Nephron progenitor cell (in vitro differentiated cells): Measurements from ENCODE around the gene TSSK3.

Source experiments
- DNase-seq: peaks from one replicate; pipeline ENCODE4 v3.0.0; 2021
- H3K27ac Mint-ChIP-seq: 2 replicates; pipeline ENCODE4 v1.8.0; 2021; ENCODE audit warnings: mild to moderate bottlenecking, moderate library complexity, mixed read lengths
- H3K27me3 Mint-ChIP-seq: 2 replicates; pipeline ENCODE4 v1.8.0; 2021; ENCODE audit warnings: mild to moderate bottlenecking, low read depth, mixed read lengths; ENCODE audit not compliant: poor library complexity
- H3K36me3 Mint-ChIP-seq: 2 replicates; pipeline ENCODE4 v1.8.0; 2021; ENCODE audit warnings: low read depth, mixed read lengths
- H3K4me1 Mint-ChIP-seq: 2 replicates; pipeline ENCODE4 v1.8.0; 2021; ENCODE audit warnings: mixed read lengths
- H3K4me3 Mint-ChIP-seq: 2 replicates; pipeline ENCODE4 v1.8.0; 2021; ENCODE audit warnings: mild to moderate bottlenecking, moderate library complexity, mixed read lengths
- H3K9me3 Mint-ChIP-seq: 2 replicates; pipeline ENCODE4 v1.8.0; 2021; ENCODE audit warnings: mild to moderate bottlenecking, moderate library complexity, mixed read lengths
- CTCF ChIP-seq: fragments of 200-600 bp; sonication (generic); IDR thresholded peaks from 2 replicates; pipeline ENCODE4 v1.5.0; 2021; ENCODE audit warnings: antibody characterized with exemption

Gene TSSK3

GRCh38 chr1:32413507-32414185 is 51.3 kb downstream of the TSSK3 start:
- peaks cover 24% of the 10 kb centered on the region for H3K36me3 Mint-ChIP-seq
- TF ChIP-seq CTCF: peak; percentile 36
- H3K9me3 Mint-ChIP-seq: peaks cover 77% of the 10 kb centered on the region
- no peaks in the 10 kb centered on the region for H3K4me1 Mint-ChIP-seq
- peaks cover 15% of the 10 kb centered on the region for H3K27me3 Mint-ChIP-seq
- peak; percentile 34 for DNase-seq
- no peak overlapping the region for H3K27ac Mint-ChIP-seq
- H3K4me3 Mint-ChIP-seq: no peak overlapping the region
